ENCODE measurements around the gene PYY.
A peak's percentile ranks its signal among the peaks of the same experiment; 100 is the strongest.

The PYY gene

DNA sequence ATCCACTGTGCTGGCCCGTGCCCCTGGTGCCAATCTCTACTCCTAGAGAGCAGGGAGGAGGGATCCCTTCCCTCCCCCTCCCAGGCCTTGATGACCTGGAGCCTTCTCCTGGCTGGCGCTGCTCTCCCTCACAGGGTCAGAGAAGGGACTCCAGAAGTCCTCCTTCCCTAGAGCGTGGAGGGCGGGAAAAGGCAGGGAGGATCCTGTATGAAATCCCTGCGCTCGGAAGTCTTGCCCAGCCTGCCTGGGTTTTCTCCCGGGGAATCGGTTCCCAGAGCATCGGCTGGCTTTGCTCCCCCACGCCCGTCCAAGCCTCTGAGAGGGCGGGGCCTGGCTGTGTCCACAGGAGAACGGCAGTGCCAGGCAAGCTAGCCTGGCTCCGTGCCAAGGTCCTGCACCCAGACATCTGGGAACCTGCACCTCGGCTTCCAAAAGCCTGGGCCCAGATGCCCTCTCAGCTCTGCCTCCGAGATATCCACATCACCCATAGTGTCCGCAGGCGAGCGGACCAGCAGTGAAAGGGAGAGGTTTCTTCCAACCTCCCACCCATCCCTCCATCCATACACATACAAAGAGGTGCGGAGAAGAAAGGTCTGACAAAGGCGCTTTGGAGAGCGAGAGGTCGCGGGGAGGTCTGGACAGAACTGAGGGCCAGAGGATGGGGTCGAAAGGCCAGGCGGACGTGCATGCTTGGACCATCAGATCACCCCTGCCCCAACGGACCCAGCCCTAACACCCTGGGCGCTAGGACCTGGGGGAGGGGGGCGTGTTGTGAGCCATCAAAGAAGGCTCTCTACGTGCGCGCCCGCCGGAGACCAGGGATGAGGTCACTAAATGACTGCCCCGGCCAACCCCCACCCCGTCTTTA lies 47.5 kb downstream of the PYY start:
- in situ Hi-C loops (cut with MboI; ENCODE audit: low pct_unique_long_range_greater_than_20kb, low sequenced_read_pairs), result no loop called here
- DNase-seq, result peak; percentile 38

DNA sequence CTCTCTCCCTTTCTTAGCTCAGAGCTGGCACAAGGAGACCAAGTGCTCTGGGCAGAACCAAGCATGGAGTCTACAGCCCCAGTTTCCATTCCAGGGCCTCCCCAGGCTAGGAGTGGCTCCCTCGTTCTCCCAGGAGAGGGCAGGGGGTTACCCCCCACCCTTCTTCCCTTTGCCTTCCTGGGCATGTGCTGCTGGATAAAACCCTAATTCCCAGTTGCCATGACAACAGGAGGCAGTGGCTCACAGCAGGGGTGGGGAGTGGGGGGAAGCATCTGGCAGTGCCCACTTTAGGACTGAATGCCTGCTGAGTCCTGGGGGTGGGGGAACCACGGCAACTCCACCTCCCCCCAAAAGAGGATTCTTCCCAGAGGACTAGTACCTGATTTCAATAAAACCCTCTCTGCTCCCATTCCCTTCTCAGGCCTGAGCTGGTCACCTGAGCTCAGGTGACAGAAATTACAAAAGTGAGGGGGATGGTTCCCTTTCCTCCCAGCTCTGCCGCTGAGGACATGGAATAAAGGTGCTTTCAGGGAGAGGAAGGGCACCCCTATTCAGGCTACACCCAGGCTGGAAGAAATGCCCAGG lies 48.2 kb downstream of the PYY start:
- in situ Hi-C loops (cut with MboI; ENCODE audit: low pct_unique_long_range_greater_than_20kb, low sequenced_read_pairs), result no loop called here
- DNase-seq, result no peak

All from KBM-7 (cell line).